GM18909 (cell line): ENCODE data around the gene ADGRE1.
A peak's percentile ranks its signal among the peaks of the same experiment; 100 is the strongest.

Source experiments
- ATAC-seq: cut with Tn5 transposase; IDR thresholded peaks from one replicate; pipeline ENCODE4 v1.9.1; 2021; ENCODE audit warnings: mild to moderate bottlenecking; ENCODE audit not compliant: unreplicated experiment, poor library complexity

The ADGRE1 gene

GRCh38 chr19:6875218-6875617 is 12.2 kb upstream of the ADGRE1 start:
- ATAC-seq, result no peak

- no peak for ATAC-seq
Observed at GRCh38 chr19:6876748-6877147, 10.6 kb upstream of the ADGRE1 start.

- ATAC-seq, result no peak
Observed at GRCh38 chr19:6877766-6878165, 9.6 kb upstream of the ADGRE1 start.

GRCh38 chr19:6886277-6886897 is 992 bp upstream of the ADGRE1 start:
- ATAC-seq, result no peak

- ATAC-seq, result no peak
Observed at GRCh38 chr19:6888967-6889366, 1.6 kb downstream of the ADGRE1 start.

- no peak for ATAC-seq
Observed at GRCh38 chr19:6890401-6890913, 3.1 kb downstream of the ADGRE1 start.

- ATAC-seq, result no peak
Observed at GRCh38 chr19:6890938-6891337, 3.6 kb downstream of the ADGRE1 start.

- no peak for ATAC-seq
Observed at GRCh38 chr19:6891761-6892385, 4.5 kb downstream of the ADGRE1 start.

- ATAC-seq, result no peak
Observed at GRCh38 chr19:6894313-6894712, 6.9 kb downstream of the ADGRE1 start.

- ATAC-seq, result no peak
Observed at GRCh38 chr19:6903446-6903845, 16.1 kb downstream of the ADGRE1 start.

GRCh38 chr19:6906559-6907060 is 19.2 kb downstream of the ADGRE1 start:
- ATAC-seq, result no peak

GRCh38 chr19:6911523-6911922 is 24.1 kb downstream of the ADGRE1 start:
- ATAC-seq, result no peak

GRCh38 chr19:6914321-6914720 is 26.9 kb downstream of the ADGRE1 start:
- ATAC-seq, result no peak

- no peak for ATAC-seq
Observed at GRCh38 chr19:6916952-6917351, 29.6 kb downstream of the ADGRE1 start.

- ATAC-seq, result no peak
Observed at GRCh38 chr19:6925386-6925785, 38.0 kb downstream of the ADGRE1 start.

GRCh38 chr19:6925801-6926751 is 38.7 kb downstream of the ADGRE1 start:
- ATAC-seq, result no peak

- ATAC-seq, result no peak
Observed at GRCh38 chr19:6930190-6930589, 42.8 kb downstream of the ADGRE1 start.

- no peak for ATAC-seq
Observed at GRCh38 chr19:6935069-6935468, 47.7 kb downstream of the ADGRE1 start.

GRCh38 chr19:6935618-6936017 is 48.2 kb downstream of the ADGRE1 start:
- no peak for ATAC-seq

- no peak for ATAC-seq
Observed at GRCh38 chr19:6945733-6946132, 58.4 kb downstream of the ADGRE1 start.

GRCh38 chr19:6947745-6948144 is 60.4 kb downstream of the ADGRE1 start:
- peak; percentile 59 for ATAC-seq
